Hepatocyte (in vitro differentiated cells): Measurements from ENCODE around the gene TPK1. TPM values are rescaled to one million over a fixed set of nuclear protein-coding genes. Genes with fewer than 3 reads are reported as not detected.

ENCODE experiments used
- DNase-seq: peaks from one replicate; pipeline ENCODE4 v3.0.0-alpha.2; 2016; ENCODE audit warnings: low spot score
- H2AFZ ChIP-seq: fragments of 200-600 bp; sonication (generic); 2 replicates; pipeline ENCODE4 v1.6.0; 2016; ENCODE audit warnings: antibody characterized with exemption, mild to moderate bottlenecking
- H3K27ac ChIP-seq: fragments of 200-600 bp; sonication (generic); 2 replicates; pipeline ENCODE4 v1.5.1; 2016; ENCODE audit warnings: mild to moderate bottlenecking
- H3K27me3 ChIP-seq: fragments of 200-600 bp; sonication (generic); 2 replicates; pipeline ENCODE4 v1.6.1; 2016
- H3K36me3 ChIP-seq: fragments of 200-600 bp; sonication (generic); replicated peaks from 2 replicates; pipeline ENCODE4 v1.5.1; 2016; ENCODE audit warnings: low read depth; ENCODE audit not compliant: insufficient read depth
- H3K4me1 ChIP-seq: fragments of 200-600 bp; sonication (generic); 2 replicates; pipeline ENCODE4 v1.5.1; 2016; ENCODE audit warnings: mild to moderate bottlenecking, moderate library complexity; ENCODE audit not compliant: insufficient read depth
- H3K4me2 ChIP-seq: fragments of 200-600 bp; sonication (generic); 2 replicates; pipeline ENCODE4 v1.6.0; 2016
- H3K4me3 ChIP-seq: fragments of 200-600 bp; sonication (generic); 2 replicates; pipeline ENCODE4 v1.5.1; 2016; ENCODE audit warnings: mild to moderate bottlenecking
- H3K79me2 ChIP-seq: fragments of 200-600 bp; sonication (generic); 2 replicates; pipeline ENCODE4 v1.6.0; 2017; ENCODE audit warnings: mild to moderate bottlenecking
- H3K9me2 ChIP-seq: fragments of 200-600 bp; sonication (generic); replicated peaks from 2 replicates; pipeline ENCODE4 v1.6.0; 2017; ENCODE audit warnings: mild to moderate bottlenecking; ENCODE audit not compliant: insufficient read depth
- H3K9me3 ChIP-seq: fragments of 200-600 bp; sonication (generic); 2 replicates; pipeline ENCODE4 v1.5.1; 2016; ENCODE audit warnings: low read depth, mild to moderate bottlenecking
- H4K20me1 ChIP-seq: fragments of 200-600 bp; sonication (generic); 2 replicates; pipeline ENCODE4 v1.6.0; 2016; ENCODE audit warnings: mild to moderate bottlenecking; ENCODE audit not compliant: insufficient read depth, poor library complexity, severe bottlenecking
- EZH2 ChIP-seq: fragments of 200-600 bp; sonication (generic); IDR thresholded peaks from 2 replicates; pipeline ENCODE4 v1.6.1; 2016; ENCODE audit warnings: antibody characterized with exemption, mild to moderate bottlenecking, borderline replicate concordance
- EZH2phosphoT487 ChIP-seq: fragments of 200-600 bp; sonication (generic); IDR thresholded peaks from one replicate; pipeline ENCODE4 v1.6.1; 2018; ENCODE audit warnings: antibody characterized with exemption, mild to moderate bottlenecking, low read depth, moderate library complexity; ENCODE audit not compliant: unreplicated experiment, severe bottlenecking
- WGBS: methylation state at CpG from one replicate; pipeline ENCODE4 v1.1.6; 2016; ENCODE audit warnings: low lambda C conversion rate; ENCODE audit errors: missing lambda C conversion rate; 5-methylcytosine and 5-hydroxymethylcytosine counted together
- polyA plus RNA-seq: library from polyadenylated mRNA; unstranded; fragments of >200 nt; fragmentation: Nextera tagmentation; extraction: Ambion mirVana; gene quantifications from 2 replicates; pipeline ENCODE4 v1.2.1, GENCODE V29; 2016
- total RNA-seq: library from RNA; depleted of rRNA; stranded (reverse); fragments of >200 nt; gene quantifications from 2 replicates; pipeline ENCODE4 v1.2.3, GENCODE V29; 2014
- TF ChIP-seq, protein P1 (sequence below): fragments of 200-600 bp; sonication (generic); IDR thresholded peaks from 2 replicates; pipeline ENCODE4 v1.5.1; 2016; ENCODE audit warnings: antibody characterized with exemption, mild to moderate bottlenecking; ENCODE audit not compliant: poor library complexity

The TPK1 gene
- total and polyA plus RNA-seq, 2 experiments from 2014 or later: 8.7 to 9.7 TPM

- Histone ChIP-seq H3K4me2 (no peak overlapping the region), H3K4me3 (no peak overlapping the region), H3K27me3 (no peaks in the 10 kb centered on the region), H3K9me2 (no peaks in the 10 kb centered on the region), H3K79me2 (no peaks in the 10 kb centered on the region), H3K4me1 (no peaks in the 10 kb centered on the region), H3K36me3 (no peaks in the 10 kb centered on the region), H3K9me3 (no peaks in the 10 kb centered on the region), H3K27ac (no peak overlapping the region), H4K20me1 (no peaks in the 10 kb centered on the region), H2AFZ (no peak overlapping the region)
- 71% methylated on average over 1 of the region's 1 CpG for WGBS
- TF ChIP-seq, protein P1, sequence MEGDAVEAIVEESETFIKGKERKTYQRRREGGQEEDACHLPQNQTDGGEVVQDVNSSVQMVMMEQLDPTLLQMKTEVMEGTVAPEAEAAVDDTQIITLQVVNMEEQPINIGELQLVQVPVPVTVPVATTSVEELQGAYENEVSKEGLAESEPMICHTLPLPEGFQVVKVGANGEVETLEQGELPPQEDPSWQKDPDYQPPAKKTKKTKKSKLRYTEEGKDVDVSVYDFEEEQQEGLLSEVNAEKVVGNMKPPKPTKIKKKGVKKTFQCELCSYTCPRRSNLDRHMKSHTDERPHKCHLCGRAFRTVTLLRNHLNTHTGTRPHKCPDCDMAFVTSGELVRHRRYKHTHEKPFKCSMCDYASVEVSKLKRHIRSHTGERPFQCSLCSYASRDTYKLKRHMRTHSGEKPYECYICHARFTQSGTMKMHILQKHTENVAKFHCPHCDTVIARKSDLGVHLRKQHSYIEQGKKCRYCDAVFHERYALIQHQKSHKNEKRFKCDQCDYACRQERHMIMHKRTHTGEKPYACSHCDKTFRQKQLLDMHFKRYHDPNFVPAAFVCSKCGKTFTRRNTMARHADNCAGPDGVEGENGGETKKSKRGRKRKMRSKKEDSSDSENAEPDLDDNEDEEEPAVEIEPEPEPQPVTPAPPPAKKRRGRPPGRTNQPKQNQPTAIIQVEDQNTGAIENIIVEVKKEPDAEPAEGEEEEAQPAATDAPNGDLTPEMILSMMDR: no peak
- no peak for TF ChIP-seq EZH2phosphoT487
- TF ChIP-seq EZH2: no peak
- DNase-seq: no peak
Measured at GRCh38 chr7:144445590-144445989, 390.3 kb downstream of the TPK1 start.

- Histone ChIP-seq H3K9me3 (no peaks in the 10 kb centered on the region), H3K79me2 (no peaks in the 10 kb centered on the region), H2AFZ (no peak overlapping the region), H4K20me1 (no peaks in the 10 kb centered on the region), H3K4me2 (no peak overlapping the region), H3K36me3 (no peaks in the 10 kb centered on the region), H3K27me3 (no peaks in the 10 kb centered on the region), H3K9me2 (no peaks in the 10 kb centered on the region), H3K4me3 (no peak overlapping the region), H3K27ac (no peak overlapping the region), H3K4me1 (peaks cover 9% of the 10 kb centered on the region)
- peak; percentile 23 for DNase-seq
- WGBS: 28% methylated on average over 5 of the region's 5 CpGs
- TF ChIP-seq EZH2 (no peak), EZH2phosphoT487 (no peak)
- TF ChIP-seq, protein P1: no peak
Measured at GRCh38 chr7:144439717-144440205, 396.1 kb downstream of the TPK1 start.

DNA sequence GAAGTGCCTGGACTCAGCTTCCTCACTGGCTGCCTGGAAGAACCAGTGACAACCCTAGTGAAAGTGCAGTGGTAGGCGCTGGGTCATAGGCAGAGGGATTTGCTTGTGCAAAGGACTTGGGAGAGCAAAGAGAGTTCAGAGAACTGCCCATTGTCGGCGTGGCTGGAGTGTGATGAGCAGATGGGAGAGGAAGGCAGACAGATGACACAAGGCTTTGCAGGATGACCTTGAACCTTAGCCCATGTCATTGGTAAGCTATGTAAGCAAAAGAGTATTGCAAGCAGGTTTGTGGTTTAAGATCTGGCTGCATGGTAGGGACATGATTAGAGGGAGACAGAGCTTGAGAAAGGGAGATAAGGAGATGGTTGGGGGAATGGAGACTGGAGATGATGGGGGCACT, 397.1 kb downstream of the TPK1 start:
- TF ChIP-seq EZH2 (no peak), EZH2phosphoT487 (no peak)
- TF ChIP-seq, protein P1: no peak
- H4K20me1 ChIP-seq: no peaks in the 10 kb centered on the region

More for the DNA sequence above, 397.1 kb downstream of the TPK1 start:
- Histone ChIP-seq H3K27me3 (no peaks in the 10 kb centered on the region), H3K27ac (no peak overlapping the region), H3K9me3 (no peaks in the 10 kb centered on the region), H3K79me2 (no peaks in the 10 kb centered on the region), H2AFZ (no peak overlapping the region), H3K4me2 (no peak overlapping the region), H3K4me1 (peaks cover 9% of the 10 kb centered on the region), H3K4me3 (no peak overlapping the region), H3K36me3 (no peaks in the 10 kb centered on the region), H3K9me2 (no peaks in the 10 kb centered on the region)
- WGBS: 88% methylated on average over 3 of the region's 3 CpGs
- no peak for DNase-seq
